ENCODE measurements around the gene NPFF. TPM values are rescaled to one million over a fixed set of nuclear protein-coding genes. Genes with fewer than 3 reads are reported as not detected.

Gene NPFF
- total RNA-seq, 1 experiment from 2014 or later, result 0.59 TPM

GRCh38 chr12:53530920-53531319 is 23.6 kb upstream of the NPFF start:
- no peak overlapping the region for H3K4me3 Mint-ChIP-seq
- H3K9me3 Mint-ChIP-seq, result no peaks in the 10 kb centered on the region
- TF ChIP-seq NR3C1 (CRISPR knock-in tag; conservative IDR thresholded peaks at IDR 0.05; ENCODE audit: low read depth), result no peak
- no peak for TF ChIP-seq ELF4 (CRISPR knock-in tag; IDR thresholded peaks at IDR 0.05; ENCODE audit: low read depth)
- no peak for TF ChIP-seq ZNF138 (CRISPR knock-in tag; conservative IDR thresholded peaks at IDR 0.05)
- TF ChIP-seq, protein P1, sequence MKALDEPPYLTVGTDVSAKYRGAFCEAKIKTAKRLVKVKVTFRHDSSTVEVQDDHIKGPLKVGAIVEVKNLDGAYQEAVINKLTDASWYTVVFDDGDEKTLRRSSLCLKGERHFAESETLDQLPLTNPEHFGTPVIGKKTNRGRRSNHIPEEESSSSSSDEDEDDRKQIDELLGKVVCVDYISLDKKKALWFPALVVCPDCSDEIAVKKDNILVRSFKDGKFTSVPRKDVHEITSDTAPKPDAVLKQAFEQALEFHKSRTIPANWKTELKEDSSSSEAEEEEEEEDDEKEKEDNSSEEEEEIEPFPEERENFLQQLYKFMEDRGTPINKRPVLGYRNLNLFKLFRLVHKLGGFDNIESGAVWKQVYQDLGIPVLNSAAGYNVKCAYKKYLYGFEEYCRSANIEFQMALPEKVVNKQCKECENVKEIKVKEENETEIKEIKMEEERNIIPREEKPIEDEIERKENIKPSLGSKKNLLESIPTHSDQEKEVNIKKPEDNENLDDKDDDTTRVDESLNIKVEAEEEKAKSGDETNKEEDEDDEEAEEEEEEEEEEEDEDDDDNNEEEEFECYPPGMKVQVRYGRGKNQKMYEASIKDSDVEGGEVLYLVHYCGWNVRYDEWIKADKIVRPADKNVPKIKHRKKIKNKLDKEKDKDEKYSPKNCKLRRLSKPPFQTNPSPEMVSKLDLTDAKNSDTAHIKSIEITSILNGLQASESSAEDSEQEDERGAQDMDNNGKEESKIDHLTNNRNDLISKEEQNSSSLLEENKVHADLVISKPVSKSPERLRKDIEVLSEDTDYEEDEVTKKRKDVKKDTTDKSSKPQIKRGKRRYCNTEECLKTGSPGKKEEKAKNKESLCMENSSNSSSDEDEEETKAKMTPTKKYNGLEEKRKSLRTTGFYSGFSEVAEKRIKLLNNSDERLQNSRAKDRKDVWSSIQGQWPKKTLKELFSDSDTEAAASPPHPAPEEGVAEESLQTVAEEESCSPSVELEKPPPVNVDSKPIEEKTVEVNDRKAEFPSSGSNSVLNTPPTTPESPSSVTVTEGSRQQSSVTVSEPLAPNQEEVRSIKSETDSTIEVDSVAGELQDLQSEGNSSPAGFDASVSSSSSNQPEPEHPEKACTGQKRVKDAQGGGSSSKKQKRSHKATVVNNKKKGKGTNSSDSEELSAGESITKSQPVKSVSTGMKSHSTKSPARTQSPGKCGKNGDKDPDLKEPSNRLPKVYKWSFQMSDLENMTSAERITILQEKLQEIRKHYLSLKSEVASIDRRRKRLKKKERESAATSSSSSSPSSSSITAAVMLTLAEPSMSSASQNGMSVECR (CRISPR knock-in tag; IDR thresholded peaks at IDR 0.05; ENCODE audit: borderline replicate concordance), result no peak
- TF ChIP-seq, protein P2, sequence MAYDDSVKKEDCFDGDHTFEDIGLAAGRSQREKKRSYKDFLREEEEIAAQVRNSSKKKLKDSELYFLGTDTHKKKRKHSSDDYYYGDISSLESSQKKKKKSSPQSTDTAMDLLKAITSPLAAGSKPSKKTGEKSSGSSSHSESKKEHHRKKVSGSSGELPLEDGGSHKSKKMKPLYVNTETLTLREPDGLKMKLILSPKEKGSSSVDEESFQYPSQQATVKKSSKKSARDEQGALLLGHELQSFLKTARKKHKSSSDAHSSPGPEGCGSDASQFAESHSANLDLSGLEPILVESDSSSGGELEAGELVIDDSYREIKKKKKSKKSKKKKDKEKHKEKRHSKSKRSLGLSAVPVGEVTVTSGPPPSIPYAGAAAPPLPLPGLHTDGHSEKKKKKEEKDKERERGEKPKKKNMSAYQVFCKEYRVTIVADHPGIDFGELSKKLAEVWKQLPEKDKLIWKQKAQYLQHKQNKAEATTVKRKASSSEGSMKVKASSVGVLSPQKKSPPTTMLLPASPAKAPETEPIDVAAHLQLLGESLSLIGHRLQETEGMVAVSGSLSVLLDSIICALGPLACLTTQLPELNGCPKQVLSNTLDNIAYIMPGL (CRISPR knock-in tag; IDR thresholded peaks at IDR 0.05), result no peak
- TF ChIP-seq ZNF671 (CRISPR knock-in tag; IDR thresholded peaks at IDR 0.05), result no peak
- no peak for TF ChIP-seq ZNF281 (CRISPR knock-in tag; IDR thresholded peaks at IDR 0.05)
- no peak for TF ChIP-seq NFYB (CRISPR knock-in tag; conservative IDR thresholded peaks at IDR 0.05; ENCODE audit: low read depth)
- TF ChIP-seq GRHL2 (CRISPR knock-in tag; IDR thresholded peaks at IDR 0.05; ENCODE audit: insufficient replicate concordance, severe bottlenecking), result no peak
- TF ChIP-seq ETV6 (CRISPR knock-in tag; IDR thresholded peaks at IDR 0.05), result no peak
- no peak for TF ChIP-seq ESRRA (CRISPR knock-in tag; IDR thresholded peaks at IDR 0.05; ENCODE audit: borderline replicate concordance)
- no peak for TF ChIP-seq CREM (CRISPR knock-in tag; IDR thresholded peaks at IDR 0.05)
- no peak for TF ChIP-seq TCF7 (CRISPR knock-in tag; IDR thresholded peaks at IDR 0.05; ENCODE audit: low read depth)
- TF ChIP-seq, protein P3, sequence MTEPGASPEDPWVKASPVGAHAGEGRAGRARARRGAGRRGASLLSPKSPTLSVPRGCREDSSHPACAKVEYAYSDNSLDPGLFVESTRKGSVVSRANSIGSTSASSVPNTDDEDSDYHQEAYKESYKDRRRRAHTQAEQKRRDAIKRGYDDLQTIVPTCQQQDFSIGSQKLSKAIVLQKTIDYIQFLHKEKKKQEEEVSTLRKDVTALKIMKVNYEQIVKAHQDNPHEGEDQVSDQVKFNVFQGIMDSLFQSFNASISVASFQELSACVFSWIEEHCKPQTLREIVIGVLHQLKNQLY (CRISPR knock-in tag; IDR thresholded peaks at IDR 0.05), result no peak
- TF ChIP-seq MYBL2 (CRISPR knock-in tag; IDR thresholded peaks at IDR 0.05), result no peak
- H3K36me3 Mint-ChIP-seq, result peaks cover 26% of the 10 kb centered on the region
- DNase-seq (ENCODE audit: low spot score), result no peak
- H3K27ac Mint-ChIP-seq, result no peak overlapping the region
- H3K27me3 Mint-ChIP-seq (ENCODE audit: low read depth), result no peaks in the 10 kb centered on the region
- no peaks in the 10 kb centered on the region for H3K4me1 Mint-ChIP-seq
- ChIA-PET POLR2A (no interaction called here), CTCF (no interaction called here)
- ATAC-seq, result no peak

- Mint-ChIP-seq H3K9me3 (no peaks in the 10 kb centered on the region), H3K27me3 (ENCODE audit: low read depth) (no peaks in the 10 kb centered on the region), H3K27ac (no peak overlapping the region), H3K4me3 (no peak overlapping the region), H3K4me1 (no peaks in the 10 kb centered on the region), H3K36me3 (peaks cover 22% of the 10 kb centered on the region)
- ChIA-PET POLR2A (no interaction called here), CTCF (no interaction called here)
- TF ChIP-seq ZNF317 (CRISPR knock-in tag; IDR thresholded peaks at IDR 0.05; ENCODE audit: borderline replicate concordance, low read depth) (no peak), GRHL2 (CRISPR knock-in tag; IDR thresholded peaks at IDR 0.05; ENCODE audit: insufficient replicate concordance, severe bottlenecking) (no peak), NR2C2 (CRISPR knock-in tag; IDR thresholded peaks at IDR 0.05) (no peak), E2F1 (CRISPR knock-in tag; IDR thresholded peaks at IDR 0.05) (no peak)
- DNase-seq (ENCODE audit: low spot score) (no peak), ATAC-seq (no peak)
Observed at GRCh38 chr12:53530061-53530460, 22.8 kb upstream of the NPFF start.
